Brain microvascular endothelial cell (primary cell): ENCODE data around the gene LRRC32.

Experiments
- DNase-seq: peaks from one replicate; pipeline ENCODE4 v3.0.0-alpha.2; 2020
- H3K27ac ChIP-seq: fragments of 250-450 bp; sonication (Bioruptor Pico); 2 replicates; pipeline ENCODE4 v1.5.1; 2020; ENCODE audit warnings: mild to moderate bottlenecking, moderate library complexity
- H3K27me3 ChIP-seq: fragments of 250-450 bp; sonication (Bioruptor Pico); replicated peaks from 2 replicates; pipeline ENCODE4 v1.5.1; 2020; ENCODE audit warnings: mild to moderate bottlenecking
- H3K36me3 ChIP-seq: fragments of 250-450 bp; sonication (Bioruptor Pico); replicated peaks from 2 replicates; pipeline ENCODE4 v1.5.1; 2020; ENCODE audit warnings: mild to moderate bottlenecking
- H3K4me3 ChIP-seq: 2 replicates; pipeline ENCODE4 v1.5.1; 2011; ENCODE audit warnings: low read depth, mild to moderate bottlenecking, control low read depth, low read length, moderate library complexity
- CTCF ChIP-seq: IDR thresholded peaks from 2 replicates; pipeline ENCODE4 v1.5.1; 2011; ENCODE audit warnings: low read depth, mild to moderate bottlenecking, moderate library complexity, low read length, control low read depth, inconsistent platforms; ENCODE audit errors: missing control alignments
- in situ Hi-C: cut with HindIII; loops from 2 replicates; pipeline ENCODE4 v1.10.0; 2017; ENCODE audit warnings: low sequenced_read_pairs, low pct_ligation_motif_present

Gene LRRC32

GRCh38 chr11:76670485-76671236 is at the start of gene LRRC32:
Gene LRRC32 (minus strand): TSS chr11:76670747. CDS start chr11:76665954, 4,793 bp downstream.
- Histone ChIP-seq H3K36me3 (no peaks in the 10 kb centered on the region), H3K27me3 (no peaks in the 10 kb centered on the region), H3K4me3 (peak within 1 kb of the TSS; percentile 50), H3K27ac (peak within 1 kb of the TSS; percentile 68)
- TF ChIP-seq CTCF, result no peak
- in situ Hi-C loops, result no loop called here
- no peak for DNase-seq

- Histone ChIP-seq H3K4me3 (no peak overlapping the region), H3K27me3 (peaks cover 3% of the 10 kb centered on the region), H3K36me3 (no peaks in the 10 kb centered on the region), H3K27ac (no peak overlapping the region)
- DNase-seq, result no peak
- no peak for TF ChIP-seq CTCF
- in situ Hi-C loops, result no loop called here
Observed at GRCh38 chr11:76719686-76720085, 49.1 kb upstream of the LRRC32 start.

DNA sequence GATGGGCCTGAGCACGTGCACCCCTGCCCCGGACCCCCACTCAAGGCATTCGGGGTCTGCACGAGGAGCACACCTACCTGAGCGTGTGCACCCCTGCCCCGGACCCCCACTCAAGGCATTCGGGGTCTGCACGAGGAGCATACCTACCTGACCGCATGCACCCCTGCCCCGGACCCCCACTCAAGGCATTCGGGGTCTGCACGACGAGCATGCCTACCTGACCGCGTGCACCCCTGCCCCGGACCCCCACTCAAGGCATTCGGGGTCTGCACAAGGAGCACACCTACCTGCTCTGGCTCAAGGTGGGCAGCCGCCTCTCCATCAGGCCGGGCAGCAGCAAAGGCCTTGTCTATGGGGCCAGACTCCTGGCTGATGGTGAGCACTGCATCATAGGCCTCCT is 48.7 kb upstream of the LRRC32 start:
- in situ Hi-C loops, result no loop called here
- Histone ChIP-seq H3K27me3 (peaks cover 3% of the 10 kb centered on the region), H3K36me3 (no peaks in the 10 kb centered on the region), H3K4me3 (no peak overlapping the region), H3K27ac (no peak overlapping the region)
- TF ChIP-seq CTCF, result no peak
- DNase-seq, result no peak

DNA sequence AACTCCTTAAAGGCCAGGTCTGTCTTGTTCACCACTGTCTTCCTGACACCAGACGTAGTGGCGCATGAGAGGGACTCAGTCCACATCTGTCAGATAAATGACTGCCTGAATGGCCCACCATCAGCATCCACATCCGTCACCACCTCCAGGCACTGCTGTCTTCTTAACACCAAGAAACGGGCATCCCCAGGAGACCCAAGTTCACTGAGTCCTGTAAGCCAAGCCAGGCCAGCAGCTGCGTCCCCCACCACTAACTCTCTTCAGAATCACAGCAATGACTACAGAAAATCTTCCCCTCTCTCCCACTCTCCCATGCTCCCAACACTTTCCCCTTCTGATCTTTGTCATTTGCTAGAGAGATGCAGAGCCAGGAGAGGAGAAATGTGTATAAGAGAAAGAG is 47.3 kb upstream of the LRRC32 start:
- H3K27ac ChIP-seq, result no peak overlapping the region
- no peak for TF ChIP-seq CTCF
- H3K36me3 ChIP-seq, result no peaks in the 10 kb centered on the region
- no peaks in the 10 kb centered on the region for H3K27me3 ChIP-seq
- H3K4me3 ChIP-seq, result no peak overlapping the region
- DNase-seq, result no peak
- in situ Hi-C loops, result no loop called here

GRCh38 chr11:76717369-76717768 is 46.8 kb upstream of the LRRC32 start:
- H3K27ac ChIP-seq, result no peak overlapping the region
- in situ Hi-C loops, result no loop called here
- no peak for TF ChIP-seq CTCF
- no peaks in the 10 kb centered on the region for H3K27me3 ChIP-seq
- DNase-seq, result no peak
- H3K4me3 ChIP-seq, result no peak overlapping the region
- H3K36me3 ChIP-seq, result no peaks in the 10 kb centered on the region

- TF ChIP-seq CTCF, result no peak
- H3K27ac ChIP-seq, result no peak overlapping the region
- in situ Hi-C loops, result no loop called here
Observed at GRCh38 chr11:76716268-76716667, 45.7 kb upstream of the LRRC32 start.

More at GRCh38 chr11:76716268-76716667, 45.7 kb upstream of the LRRC32 start:
- Histone ChIP-seq H3K36me3 (no peaks in the 10 kb centered on the region), H3K4me3 (no peak overlapping the region), H3K27me3 (no peaks in the 10 kb centered on the region)
- DNase-seq, result no peak
